HG02885 (cell line): Measurements from ENCODE around the gene FANCI.

Experiments used
- ATAC-seq: cut with Tn5 transposase; IDR thresholded peaks from one replicate; pipeline ENCODE4 v1.9.1; 2021; ENCODE audit warnings: mild to moderate bottlenecking; ENCODE audit not compliant: unreplicated experiment, poor library complexity

The FANCI gene

GRCh38 chr15:89243691-89244573 lies at the start of gene FANCI:
TSS of gene FANCI (plus strand) at chr15:89243979. CDS start at chr15:89247648, 3,669 bp downstream.
- peak; percentile 94 for ATAC-seq

- ATAC-seq = no peak
Measured at GRCh38 chr15:89194608-89195007, 49.2 kb upstream of the FANCI start.

GRCh38 chr15:89195836-89196235 lies 47.9 kb upstream of the FANCI start:
- ATAC-seq = no peak

DNA sequence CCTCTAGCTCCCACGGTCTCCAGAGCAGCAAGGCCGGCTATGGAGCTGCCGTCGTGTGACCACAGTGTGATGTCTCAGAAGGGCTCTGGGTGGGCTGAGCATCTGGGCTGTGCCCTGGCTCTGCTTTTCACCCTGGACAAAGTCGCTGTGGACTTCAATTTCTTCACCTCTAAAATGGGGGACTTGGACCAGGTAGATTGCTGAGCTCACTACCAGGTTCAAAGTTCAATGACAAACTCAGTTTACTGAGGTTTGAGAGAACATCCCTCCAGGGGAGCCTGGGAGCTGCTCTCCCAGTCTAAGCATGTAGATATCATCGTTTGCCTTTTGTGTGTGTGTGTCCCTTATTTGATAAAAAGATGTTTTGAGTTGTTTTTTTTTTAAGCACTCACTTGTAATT lies 47.5 kb upstream of the FANCI start:
- no peak for ATAC-seq

- ATAC-seq = no peak
Measured at GRCh38 chr15:89196994-89197393, 46.8 kb upstream of the FANCI start.

- ATAC-seq = no peak
Measured at GRCh38 chr15:89197503-89197971, 46.2 kb upstream of the FANCI start.

- ATAC-seq = no peak
Measured at GRCh38 chr15:89198196-89198595, 45.6 kb upstream of the FANCI start.

GRCh38 chr15:89198934-89199333 lies 44.8 kb upstream of the FANCI start:
- ATAC-seq = no peak

- ATAC-seq = no peak
Measured at GRCh38 chr15:89199746-89200145, 44.0 kb upstream of the FANCI start.

DNA sequence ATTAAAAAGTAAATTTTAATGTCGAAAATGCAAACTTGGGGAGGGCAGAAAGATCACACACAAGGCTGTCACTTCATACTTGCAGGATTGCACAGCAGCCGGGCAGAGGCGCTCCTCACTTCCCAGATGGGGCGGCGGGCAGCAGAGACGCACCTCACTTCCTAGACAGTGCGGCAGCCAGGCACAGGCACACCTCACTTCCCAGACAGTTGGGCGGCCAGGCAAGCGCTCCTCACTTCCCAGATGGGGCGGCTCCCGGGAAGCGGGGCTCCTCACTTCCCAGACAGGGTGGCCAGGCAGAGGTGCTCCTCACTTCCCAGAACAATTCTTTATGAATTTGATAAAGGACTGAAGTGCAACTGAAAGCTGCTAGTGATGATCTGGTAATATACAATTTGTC lies 43.6 kb upstream of the FANCI start:
- ATAC-seq = no peak

GRCh38 chr15:89201465-89202005 lies 42.2 kb upstream of the FANCI start:
- ATAC-seq = no peak

DNA sequence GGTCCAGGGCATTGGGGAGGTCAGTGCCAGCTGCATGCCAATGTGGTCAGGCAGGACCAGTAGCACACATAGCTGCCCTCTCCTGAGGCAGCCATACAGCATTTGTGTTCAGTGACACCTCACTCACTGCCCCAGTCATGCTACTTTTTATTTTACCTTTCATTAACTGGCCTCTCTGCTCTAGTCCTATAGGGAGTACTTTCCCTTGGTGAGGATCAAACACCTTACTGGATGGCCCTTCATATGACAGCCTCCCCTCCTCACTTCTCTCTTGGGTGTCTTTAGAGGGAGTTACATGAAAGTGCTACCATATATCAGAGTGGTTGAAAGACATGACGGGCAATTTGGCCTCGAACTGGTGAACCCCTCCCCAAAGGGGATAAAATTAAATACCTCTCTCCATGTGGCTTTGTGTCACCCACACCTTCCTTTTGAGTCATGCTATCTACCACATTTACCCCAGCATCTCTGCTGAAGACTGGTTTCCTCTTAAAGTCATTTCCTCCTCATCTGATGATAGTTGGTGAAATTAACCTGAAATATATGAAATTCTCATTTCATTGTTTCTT lies 40.0 kb upstream of the FANCI start:
- no peak for ATAC-seq

- no peak for ATAC-seq
Measured at GRCh38 chr15:89205991-89206585, 37.7 kb upstream of the FANCI start.

GRCh38 chr15:89206908-89207331 lies 36.9 kb upstream of the FANCI start:
- peak; percentile 80 for ATAC-seq

DNA sequence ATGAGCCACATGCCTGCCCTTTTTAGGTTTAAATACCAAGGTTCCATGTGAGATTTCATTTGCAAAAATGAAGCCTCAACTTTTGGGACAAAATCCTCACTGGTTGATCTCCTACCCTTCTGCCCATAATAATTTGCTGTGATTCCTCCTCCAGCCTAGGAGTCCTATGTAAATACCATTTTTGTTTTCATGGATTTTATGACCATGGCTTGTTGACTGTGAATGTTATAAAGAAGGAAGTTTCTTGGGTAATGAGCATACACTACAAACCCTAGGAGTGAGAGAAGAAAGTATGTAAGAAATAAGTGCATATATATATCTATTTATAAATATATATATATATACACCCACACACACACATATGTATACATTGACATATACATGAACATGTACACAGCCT lies 35.5 kb upstream of the FANCI start:
- ATAC-seq = no peak

GRCh38 chr15:89209057-89209456 lies 34.7 kb upstream of the FANCI start:
- ATAC-seq = no peak

- no peak for ATAC-seq
Measured at GRCh38 chr15:89211678-89212170, 32.1 kb upstream of the FANCI start.

GRCh38 chr15:89215627-89216026 lies 28.2 kb upstream of the FANCI start:
- no peak for ATAC-seq

GRCh38 chr15:89217031-89217430 lies 26.7 kb upstream of the FANCI start:
- no peak for ATAC-seq

DNA sequence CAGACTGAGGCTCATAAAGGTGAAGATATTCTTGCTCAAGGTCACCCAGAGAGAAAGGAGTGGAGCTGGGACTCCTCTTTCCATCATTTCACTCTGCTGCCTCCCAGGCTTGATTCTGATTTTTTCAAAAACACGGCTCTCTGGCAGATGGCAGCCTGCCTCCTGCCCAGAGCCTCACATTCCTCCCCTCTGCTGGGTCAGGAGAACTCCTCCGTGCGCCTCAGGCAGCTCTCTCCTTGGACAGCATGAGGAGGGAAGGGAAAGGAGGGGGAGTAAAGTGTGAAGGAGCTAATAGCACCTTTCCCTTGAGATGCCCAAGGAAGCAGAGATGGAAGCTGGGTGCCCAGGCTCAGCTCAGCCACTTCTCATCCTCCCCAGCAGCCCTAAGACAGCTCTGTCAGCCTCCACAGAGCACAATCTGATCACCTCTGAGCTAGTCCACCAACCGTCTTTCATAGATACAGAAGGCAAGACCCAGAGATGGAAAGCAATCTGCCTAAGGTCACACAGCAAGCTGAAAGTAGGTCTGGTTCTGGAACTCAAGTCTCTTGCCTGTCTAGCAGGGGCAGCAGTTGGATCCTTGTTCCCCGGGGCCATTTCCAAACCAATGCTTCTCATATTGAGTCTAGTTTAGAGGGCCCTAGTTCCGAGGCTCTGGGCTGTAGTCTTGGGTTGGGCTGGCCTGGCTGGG lies 25.9 kb upstream of the FANCI start:
- no peak for ATAC-seq
